ENCODE results near the gene CAMKK1. TPM values are rescaled to one million over a fixed set of nuclear protein-coding genes. Genes with fewer than 3 reads are reported as not detected.

CAMKK1 gene
- total RNA-seq, 4 donors from 2014 or later = 2.6 to 37.6 (median 6.4) TPM

- no peak overlapping the region for H3K27ac ChIP-seq
- no peaks in the 10 kb centered on the region for H3K27me3 ChIP-seq
- intact Hi-C loops (cut with DNase I; ENCODE audit: low total_unique reads) = no loop called here
- no peaks in the 10 kb centered on the region for H3K36me3 ChIP-seq
- H3K4me1 ChIP-seq = no peaks in the 10 kb centered on the region
- H3K4me3 ChIP-seq = no peak overlapping the region
- TF ChIP-seq, protein P1, sequence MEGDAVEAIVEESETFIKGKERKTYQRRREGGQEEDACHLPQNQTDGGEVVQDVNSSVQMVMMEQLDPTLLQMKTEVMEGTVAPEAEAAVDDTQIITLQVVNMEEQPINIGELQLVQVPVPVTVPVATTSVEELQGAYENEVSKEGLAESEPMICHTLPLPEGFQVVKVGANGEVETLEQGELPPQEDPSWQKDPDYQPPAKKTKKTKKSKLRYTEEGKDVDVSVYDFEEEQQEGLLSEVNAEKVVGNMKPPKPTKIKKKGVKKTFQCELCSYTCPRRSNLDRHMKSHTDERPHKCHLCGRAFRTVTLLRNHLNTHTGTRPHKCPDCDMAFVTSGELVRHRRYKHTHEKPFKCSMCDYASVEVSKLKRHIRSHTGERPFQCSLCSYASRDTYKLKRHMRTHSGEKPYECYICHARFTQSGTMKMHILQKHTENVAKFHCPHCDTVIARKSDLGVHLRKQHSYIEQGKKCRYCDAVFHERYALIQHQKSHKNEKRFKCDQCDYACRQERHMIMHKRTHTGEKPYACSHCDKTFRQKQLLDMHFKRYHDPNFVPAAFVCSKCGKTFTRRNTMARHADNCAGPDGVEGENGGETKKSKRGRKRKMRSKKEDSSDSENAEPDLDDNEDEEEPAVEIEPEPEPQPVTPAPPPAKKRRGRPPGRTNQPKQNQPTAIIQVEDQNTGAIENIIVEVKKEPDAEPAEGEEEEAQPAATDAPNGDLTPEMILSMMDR (IDR thresholded peaks at IDR 0.05) = no peak
- TF ChIP-seq POLR2A (IDR thresholded peaks at IDR 0.05) = no peak
- H3K9me3 ChIP-seq = no peaks in the 10 kb centered on the region
- no peak for DNase-seq
Measured at GRCh38 chr17:3815122-3815521, 77.7 kb downstream of the CAMKK1 start.

DNA sequence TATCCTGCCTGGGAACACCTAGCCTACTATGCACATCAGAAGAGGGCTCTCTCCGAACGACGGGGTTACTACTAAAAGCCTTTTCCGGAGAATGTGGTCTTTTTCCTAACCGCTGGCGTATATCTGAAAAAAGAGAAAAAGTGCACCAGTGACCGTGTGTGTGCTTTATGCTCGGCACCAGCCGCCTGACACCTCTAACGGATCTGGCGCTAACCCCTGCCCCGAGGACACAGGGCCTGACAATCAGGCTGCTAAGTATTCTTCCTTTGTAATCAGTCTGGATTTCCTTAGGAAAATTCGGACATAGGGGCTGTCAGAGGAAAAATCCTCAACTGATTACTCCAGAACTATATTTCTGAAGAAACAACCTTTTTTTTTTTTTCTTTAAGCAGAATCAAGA is 78.5 kb downstream of the CAMKK1 start:
- Histone ChIP-seq H3K27ac (no peak overlapping the region), H3K27me3 (no peaks in the 10 kb centered on the region), H3K9me3 (no peaks in the 10 kb centered on the region), H3K4me1 (no peaks in the 10 kb centered on the region), H3K4me3 (no peak overlapping the region), H3K36me3 (no peaks in the 10 kb centered on the region)
- TF ChIP-seq POLR2A (IDR thresholded peaks at IDR 0.05) = no peak
- TF ChIP-seq, protein P1 (IDR thresholded peaks at IDR 0.05) = no peak
- no peak for DNase-seq
- intact Hi-C loops (cut with DNase I; ENCODE audit: low total_unique reads) = no loop called here

DNA sequence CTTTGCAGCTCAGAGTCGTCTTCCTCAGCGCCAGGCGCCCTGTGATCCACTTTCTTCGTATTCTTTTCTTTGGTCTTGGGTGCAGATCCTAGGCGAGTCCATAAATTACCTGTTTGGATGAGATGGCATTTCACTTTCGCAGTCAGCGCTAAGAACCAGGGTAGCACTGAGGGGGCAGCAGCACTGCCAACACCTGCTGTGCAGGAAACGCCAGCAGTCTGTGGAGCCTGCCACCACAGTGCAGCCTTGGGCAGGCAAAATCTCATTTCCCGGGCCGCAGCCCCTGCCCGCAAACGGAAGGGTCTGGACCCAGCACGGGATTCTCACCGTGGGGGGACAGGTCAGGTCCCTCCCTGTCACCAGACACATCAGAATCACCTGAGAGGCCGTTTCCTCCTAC is 79.7 kb downstream of the CAMKK1 start:
- TF ChIP-seq, protein P1 (IDR thresholded peaks at IDR 0.05) = no peak
- TF ChIP-seq POLR2A (IDR thresholded peaks at IDR 0.05) = no peak
- intact Hi-C loops (cut with DNase I; ENCODE audit: low total_unique reads) = no loop called here
- no peak for DNase-seq
- H3K4me3 ChIP-seq = no peak overlapping the region
- no peaks in the 10 kb centered on the region for H3K4me1 ChIP-seq
- no peaks in the 10 kb centered on the region for H3K27me3 ChIP-seq
- H3K27ac ChIP-seq = no peak overlapping the region
- H3K36me3 ChIP-seq = no peaks in the 10 kb centered on the region
- H3K9me3 ChIP-seq = no peaks in the 10 kb centered on the region

- no peaks in the 10 kb centered on the region for H3K9me3 ChIP-seq
- no peak overlapping the region for H3K27ac ChIP-seq
- H3K27me3 ChIP-seq = no peaks in the 10 kb centered on the region
- no peaks in the 10 kb centered on the region for H3K36me3 ChIP-seq
- no peak overlapping the region for H3K4me3 ChIP-seq
- no peak for DNase-seq
- no peaks in the 10 kb centered on the region for H3K4me1 ChIP-seq
- intact Hi-C loops (cut with DNase I; ENCODE audit: low total_unique reads) = no loop called here
- no peak for TF ChIP-seq POLR2A (IDR thresholded peaks at IDR 0.05)
- TF ChIP-seq, protein P1 (IDR thresholded peaks at IDR 0.05) = no peak
Measured at GRCh38 chr17:3812771-3813170, 80.1 kb downstream of the CAMKK1 start.

- intact Hi-C loops (cut with DNase I; ENCODE audit: low total_unique reads) = no loop called here
- H3K4me1 ChIP-seq = no peaks in the 10 kb centered on the region
- no peaks in the 10 kb centered on the region for H3K9me3 ChIP-seq
- TF ChIP-seq POLR2A (IDR thresholded peaks at IDR 0.05) = no peak
- TF ChIP-seq, protein P1 (IDR thresholded peaks at IDR 0.05) = no peak
- no peaks in the 10 kb centered on the region for H3K36me3 ChIP-seq
- no peak overlapping the region for H3K4me3 ChIP-seq
- H3K27me3 ChIP-seq = no peaks in the 10 kb centered on the region
- H3K27ac ChIP-seq = no peak overlapping the region
- DNase-seq = no peak
Measured at GRCh38 chr17:3812284-3812683, 80.6 kb downstream of the CAMKK1 start.

Other genes with a start within 250 kb of the CAMKK1 start
- 10 to 100 TPM; 44.7 to 98.7 (median 74.0) TPM for gene TAX1BP3, start 224.5 kb downstream of the CAMKK1 start, total RNA-seq
- gene EMC6, start 224.2 kb downstream of the CAMKK1 start, total RNA-seq = 10 to 100 TPM in 3 of 4 donors, 1 to 10 TPM in 1; 7.1 to 34.7 (median 22.7) TPM
- gene P2RX5, start 196.9 kb downstream of the CAMKK1 start, total RNA-seq = 1 to 10 TPM in 2 of 4 donors, under 1 TPM in 2; 0.51 to 8.2 (median 1.1) TPM
- gene HASPIN, start 169.2 kb downstream of the CAMKK1 start, total RNA-seq = 1 to 10 TPM in 1 of 4 donors, not detected in 3; 2.0 TPM
- gene ITGAE, start 91.9 kb downstream of the CAMKK1 start, total RNA-seq = 10 to 100 TPM in 2 of 4 donors, 1 to 10 TPM in 2; 2.8 to 46.8 (median 14.2) TPM
- gene NCBP3, start 46.8 kb downstream of the CAMKK1 start, total RNA-seq = 10 to 100 TPM; 16.5 to 46.7 (median 30.1) TPM
- gene P2RX1, start 23.4 kb upstream of the CAMKK1 start, total RNA-seq = 10 to 100 TPM in 2 of 4 donors, 1 to 10 TPM in 2; 1.2 to 18.8 (median 9.9) TPM
- gene ATP2A3, start 71.4 kb upstream of the CAMKK1 start, total RNA-seq = 10 to 100 TPM in 3 of 4 donors, 1 to 10 TPM in 1; 5.7 to 33.6 (median 17.5) TPM
- gene ZZEF1, start 250.0 kb upstream of the CAMKK1 start, total RNA-seq = 10 to 100 TPM; 25.4 to 88.0 (median 39.9) TPM